Measurements from ENCODE around the gene RERE. TPM values are rescaled to one million over a fixed set of nuclear protein-coding genes. Genes with fewer than 3 reads are reported as not detected.

RERE gene
- total RNA-seq, 1 donor from 2014 or later: 88.5 TPM

DNA sequence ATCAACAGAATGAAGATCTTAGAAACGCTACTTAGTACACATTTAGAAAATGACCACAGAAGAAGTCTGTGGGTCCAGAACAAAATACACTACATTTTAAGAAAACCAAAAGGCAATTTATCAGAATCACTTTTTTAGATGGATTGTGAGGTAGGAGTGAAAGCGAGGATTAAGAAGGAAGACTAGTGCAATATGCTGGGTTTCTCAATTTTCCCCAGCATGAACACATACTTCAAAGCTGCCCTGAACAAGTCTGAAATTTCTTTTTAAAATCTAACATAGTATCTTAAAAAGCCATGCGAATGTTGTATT lies 299.0 kb downstream of the RERE start:
- Histone ChIP-seq H3K9me3 (no peaks in the 10 kb centered on the region), H3K4me1 (peaks cover 35% of the 10 kb centered on the region), H3K27me3 (ENCODE audit: low read depth) (no peaks in the 10 kb centered on the region), H3K4me3 (no peak overlapping the region), H3K36me3 (peaks cover 18% of the 10 kb centered on the region), H3K27ac (peak overlapping the region; percentile 56)
- TF ChIP-seq CTCF (IDR thresholded peaks at IDR 0.05): no peak
- DNase-seq (no peak), ATAC-seq (no peak)
- intact Hi-C loops (cut with DNase I): no loop called here

GRCh38 chr1:8517661-8518489 lies 299.6 kb downstream of the RERE start:
- no peak for ATAC-seq

DNA sequence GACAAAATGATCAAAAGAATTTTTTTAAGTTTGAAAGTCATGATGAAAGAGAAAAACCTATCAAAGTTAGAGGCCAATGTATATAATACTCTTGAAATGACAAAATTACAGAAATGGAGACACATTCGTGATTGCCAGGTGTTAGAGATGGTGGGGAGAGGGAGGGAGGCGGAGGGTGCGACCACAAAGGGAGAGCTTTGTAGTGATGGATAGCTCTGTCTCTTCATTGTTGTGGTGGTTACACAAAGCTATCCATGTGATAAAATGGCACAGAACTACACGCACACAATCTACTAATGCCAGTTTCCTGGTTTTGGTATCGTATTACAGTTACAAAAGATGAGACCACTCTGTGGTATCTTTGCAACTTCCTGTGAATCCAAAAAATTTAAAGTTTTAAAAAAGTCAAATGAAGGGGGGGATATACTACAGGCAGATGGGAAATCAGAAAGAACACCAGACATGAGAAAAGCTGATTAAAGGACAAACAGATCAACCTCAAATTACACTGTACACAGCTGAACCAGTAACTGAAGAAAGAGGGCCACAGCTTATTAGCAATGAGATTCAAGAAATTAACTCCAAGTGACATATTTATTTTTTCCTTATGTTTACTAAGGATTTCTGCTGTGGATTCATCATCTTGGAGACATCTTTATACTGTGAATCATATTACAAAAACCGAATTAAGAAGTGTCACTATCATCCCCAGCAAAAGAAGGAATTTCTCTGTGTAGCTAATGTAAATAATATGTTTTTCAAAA lies 300.5 kb downstream of the RERE start:
- H3K4me1 ChIP-seq: peaks cover 31% of the 10 kb centered on the region
- no peaks in the 10 kb centered on the region for H3K27me3 ChIP-seq (ENCODE audit: low read depth)
- no peak for TF ChIP-seq CTCF (IDR thresholded peaks at IDR 0.05)
- intact Hi-C loops (cut with DNase I): no loop called here
- DNase-seq (no peak), ATAC-seq (no peak)
- H3K36me3 ChIP-seq: peaks cover 10% of the 10 kb centered on the region
- H3K27ac ChIP-seq: peak overlapping the region; percentile 56
- no peaks in the 10 kb centered on the region for H3K9me3 ChIP-seq
- H3K4me3 ChIP-seq: no peak overlapping the region

More at GRCh38 chr1:8517661-8518489, 299.6 kb downstream of the RERE start:
- TF ChIP-seq CTCF (IDR thresholded peaks at IDR 0.05): no peak
- peaks cover 32% of the 10 kb centered on the region for H3K4me1 ChIP-seq
- H3K36me3 ChIP-seq: peaks cover 18% of the 10 kb centered on the region
- H3K9me3 ChIP-seq: no peaks in the 10 kb centered on the region
- intact Hi-C loops (cut with DNase I): no loop called here
- no peak for DNase-seq
- no peaks in the 10 kb centered on the region for H3K27me3 ChIP-seq (ENCODE audit: low read depth)
- no peak overlapping the region for H3K4me3 ChIP-seq
- H3K27ac ChIP-seq: peak overlapping the region; percentile 56

GRCh38 chr1:8516278-8516777 lies 301.1 kb downstream of the RERE start:
- H3K36me3 ChIP-seq: peaks cover 10% of the 10 kb centered on the region
- no peak for ATAC-seq
- TF ChIP-seq CTCF (IDR thresholded peaks at IDR 0.05): no peak
- H3K9me3 ChIP-seq: no peaks in the 10 kb centered on the region
- DNase-seq: no peak
- no peak overlapping the region for H3K27ac ChIP-seq
- H3K27me3 ChIP-seq (ENCODE audit: low read depth): no peaks in the 10 kb centered on the region
- H3K4me3 ChIP-seq: no peak overlapping the region
- intact Hi-C loops (cut with DNase I): no loop called here
- peaks cover 35% of the 10 kb centered on the region for H3K4me1 ChIP-seq

GRCh38 chr1:8512504-8512903 lies 304.9 kb downstream of the RERE start:
- H3K9me3 ChIP-seq: no peaks in the 10 kb centered on the region
- H3K27me3 ChIP-seq (ENCODE audit: low read depth): no peaks in the 10 kb centered on the region
- intact Hi-C loops (cut with DNase I): no loop called here
- DNase-seq: no peak
- no peak overlapping the region for H3K4me3 ChIP-seq
- TF ChIP-seq CTCF (IDR thresholded peaks at IDR 0.05): no peak
- peaks cover 47% of the 10 kb centered on the region for H3K4me1 ChIP-seq
- no peak for ATAC-seq
- H3K36me3 ChIP-seq: peaks cover 19% of the 10 kb centered on the region
- H3K27ac ChIP-seq: no peak overlapping the region

All from lower lobe of right lung (tissue), 2 donors.